ENCODE results near the gene CEP170B.
"Not testable (repeated sequence)": the region's sequence is repeated elsewhere in the genome, so short reads cannot be mapped to it uniquely, and the experiment has no call there.

CEP170B gene

GRCh38 chr14:104879201-104879982 lies 14.3 kb downstream of the CEP170B start:
- DNase-seq (ENCODE audit: low spot score), result no peak

GRCh38 chr14:104879983-104880565 lies 15.0 kb downstream of the CEP170B start:
- DNase-seq (ENCODE audit: low spot score), result no peak

- no peak for DNase-seq (ENCODE audit: low spot score)
Observed at GRCh38 chr14:104880584-104881210, 15.6 kb downstream of the CEP170B start.

- no peak for DNase-seq (ENCODE audit: low spot score)
Observed at GRCh38 chr14:104881369-104881979, 16.4 kb downstream of the CEP170B start.

GRCh38 chr14:104882325-104882973 lies 17.4 kb downstream of the CEP170B start:
- DNase-seq (ENCODE audit: low spot score), result no peak

GRCh38 chr14:104882991-104883660 lies 18.1 kb downstream of the CEP170B start:
- DNase-seq (ENCODE audit: low spot score), result no peak

GRCh38 chr14:104883681-104884361 lies 18.8 kb downstream of the CEP170B start:
- no peak for DNase-seq (ENCODE audit: low spot score)

GRCh38 chr14:104884381-104884780 lies 19.3 kb downstream of the CEP170B start:
- not testable (repeated sequence) for DNase-seq (ENCODE audit: low spot score)

- DNase-seq (ENCODE audit: low spot score), result no peak
Observed at GRCh38 chr14:104885031-104885972, 20.2 kb downstream of the CEP170B start.

GRCh38 chr14:104885973-104886689 lies 21.1 kb downstream of the CEP170B start:
- no peak for DNase-seq (ENCODE audit: low spot score)

GRCh38 chr14:104886690-104887622 lies 21.9 kb downstream of the CEP170B start:
- no peak for DNase-seq (ENCODE audit: low spot score)

GRCh38 chr14:104887623-104888488 lies 22.8 kb downstream of the CEP170B start:
- no peak for DNase-seq (ENCODE audit: low spot score)

GRCh38 chr14:104888489-104889374 lies 23.7 kb downstream of the CEP170B start:
- DNase-seq (ENCODE audit: low spot score), result no peak

GRCh38 chr14:104889375-104889757 lies 24.3 kb downstream of the CEP170B start:
- peak; percentile 46 for DNase-seq (ENCODE audit: low spot score)

- DNase-seq (ENCODE audit: low spot score), result not testable (repeated sequence)
Observed at GRCh38 chr14:104890292-104890691, 25.2 kb downstream of the CEP170B start.

- no peak for DNase-seq (ENCODE audit: low spot score)
Observed at GRCh38 chr14:104891121-104891551, 26.1 kb downstream of the CEP170B start.

Measured in ecto neural progenitor cell (in vitro differentiated cells).